Adipocyte (in vitro differentiated cells): ENCODE results near the gene OSBPL5.

Source experiments
- DNase-seq: peaks from one replicate; pipeline ENCODE4 v3.0.0-alpha.2; 2015; ENCODE audit warnings: low read depth
- H3K27me3 ChIP-seq: replicated peaks from 2 replicates; pipeline ENCODE4 v1.7.0; 2013; ENCODE audit warnings: mild to moderate bottlenecking, low read length, moderate library complexity; ENCODE audit not compliant: control insufficient read depth, insufficient read depth
- H3K36me3 ChIP-seq: 2 replicates; pipeline ENCODE4 v1.7.0; 2013; ENCODE audit warnings: low read length, mild to moderate bottlenecking, moderate library complexity; ENCODE audit not compliant: control insufficient read depth, insufficient read depth, severe bottlenecking
- H3K4me1 ChIP-seq: 2 replicates; pipeline ENCODE4 v1.7.0; 2013; ENCODE audit warnings: mild to moderate bottlenecking, low read length, moderate library complexity; ENCODE audit not compliant: control insufficient read depth, insufficient read depth
- H3K4me3 ChIP-seq: 2 replicates; pipeline ENCODE4 v1.7.0; 2013; ENCODE audit warnings: mild to moderate bottlenecking, low read length, moderate library complexity
- H3K9ac ChIP-seq: 2 replicates; pipeline ENCODE4 v1.7.0; 2013; ENCODE audit warnings: mild to moderate bottlenecking, low read length, moderate library complexity
- H3K9me3 ChIP-seq: 2 replicates; pipeline ENCODE4 v1.7.0; 2013; ENCODE audit warnings: mild to moderate bottlenecking, low read length, moderate library complexity; ENCODE audit not compliant: control insufficient read depth

Gene OSBPL5

GRCh38 chr11:3105791-3106735 lies 59.0 kb downstream of the OSBPL5 start:
- no peak for DNase-seq
- no peak overlapping the region for H3K4me3 ChIP-seq
- no peaks in the 10 kb centered on the region for H3K27me3 ChIP-seq
- H3K9ac ChIP-seq, result no peak overlapping the region
- H3K36me3 ChIP-seq, result peaks cover 30% of the 10 kb centered on the region
- no peaks in the 10 kb centered on the region for H3K4me1 ChIP-seq
- H3K9me3 ChIP-seq, result no peaks in the 10 kb centered on the region

GRCh38 chr11:3104961-3105790 lies 59.9 kb downstream of the OSBPL5 start:
- H3K4me3 ChIP-seq, result no peak overlapping the region
- H3K27me3 ChIP-seq, result no peaks in the 10 kb centered on the region
- H3K36me3 ChIP-seq, result peaks cover 30% of the 10 kb centered on the region
- H3K9ac ChIP-seq, result no peak overlapping the region
- no peaks in the 10 kb centered on the region for H3K9me3 ChIP-seq
- H3K4me1 ChIP-seq, result peaks cover 4% of the 10 kb centered on the region
- DNase-seq, result no peak

GRCh38 chr11:3104051-3104714 lies 60.9 kb downstream of the OSBPL5 start:
- no peaks in the 10 kb centered on the region for H3K9me3 ChIP-seq
- H3K36me3 ChIP-seq, result peaks cover 28% of the 10 kb centered on the region
- H3K9ac ChIP-seq, result no peak overlapping the region
- no peak overlapping the region for H3K4me3 ChIP-seq
- DNase-seq, result no peak
- peaks cover 4% of the 10 kb centered on the region for H3K4me1 ChIP-seq
- H3K27me3 ChIP-seq, result no peaks in the 10 kb centered on the region

GRCh38 chr11:3103076-3103475 lies 62.0 kb downstream of the OSBPL5 start:
- H3K36me3 ChIP-seq, result peaks cover 26% of the 10 kb centered on the region
- H3K4me1 ChIP-seq, result peaks cover 4% of the 10 kb centered on the region
- H3K9ac ChIP-seq, result no peak overlapping the region
- no peaks in the 10 kb centered on the region for H3K9me3 ChIP-seq
- no peak for DNase-seq
- no peak overlapping the region for H3K4me3 ChIP-seq
- H3K27me3 ChIP-seq, result no peaks in the 10 kb centered on the region

GRCh38 chr11:3102641-3102921 lies 62.5 kb downstream of the OSBPL5 start:
- H3K4me1 ChIP-seq, result peaks cover 4% of the 10 kb centered on the region
- H3K27me3 ChIP-seq, result no peaks in the 10 kb centered on the region
- no peak overlapping the region for H3K9ac ChIP-seq
- no peak for DNase-seq
- no peaks in the 10 kb centered on the region for H3K9me3 ChIP-seq
- H3K36me3 ChIP-seq, result peaks cover 26% of the 10 kb centered on the region
- no peak overlapping the region for H3K4me3 ChIP-seq

GRCh38 chr11:3101921-3102640 lies 63.0 kb downstream of the OSBPL5 start:
- no peak overlapping the region for H3K4me3 ChIP-seq
- DNase-seq, result no peak
- peaks cover 4% of the 10 kb centered on the region for H3K4me1 ChIP-seq
- no peaks in the 10 kb centered on the region for H3K9me3 ChIP-seq
- no peaks in the 10 kb centered on the region for H3K27me3 ChIP-seq
- no peak overlapping the region for H3K9ac ChIP-seq
- peaks cover 25% of the 10 kb centered on the region for H3K36me3 ChIP-seq

GRCh38 chr11:3099178-3099577 lies 65.9 kb downstream of the OSBPL5 start:
- Histone ChIP-seq H3K9ac (no peak overlapping the region), H3K4me1 (peaks cover 19% of the 10 kb centered on the region), H3K4me3 (no peak overlapping the region), H3K36me3 (peaks cover 20% of the 10 kb centered on the region), H3K27me3 (no peaks in the 10 kb centered on the region), H3K9me3 (no peaks in the 10 kb centered on the region)
- DNase-seq, result no peak

GRCh38 chr11:3096909-3097530 lies 68.1 kb downstream of the OSBPL5 start:
- no peak overlapping the region for H3K4me3 ChIP-seq
- no peaks in the 10 kb centered on the region for H3K27me3 ChIP-seq
- H3K9me3 ChIP-seq, result no peaks in the 10 kb centered on the region
- H3K9ac ChIP-seq, result no peak overlapping the region
- peaks cover 17% of the 10 kb centered on the region for H3K36me3 ChIP-seq
- peaks cover 19% of the 10 kb centered on the region for H3K4me1 ChIP-seq
- DNase-seq, result no peak

GRCh38 chr11:3095712-3096361 lies 69.3 kb downstream of the OSBPL5 start:
- H3K36me3 ChIP-seq, result peaks cover 16% of the 10 kb centered on the region
- no peaks in the 10 kb centered on the region for H3K27me3 ChIP-seq
- DNase-seq, result peak; percentile 81
- H3K4me1 ChIP-seq, result peaks cover 19% of the 10 kb centered on the region
- no peaks in the 10 kb centered on the region for H3K9me3 ChIP-seq
- peak overlapping the region; percentile 6 for H3K4me3 ChIP-seq
- H3K9ac ChIP-seq, result peak overlapping the region; percentile 52

GRCh38 chr11:3094223-3094824 lies 70.8 kb downstream of the OSBPL5 start:
- no peak for DNase-seq
- H3K36me3 ChIP-seq, result peaks cover 20% of the 10 kb centered on the region
- H3K9me3 ChIP-seq, result no peaks in the 10 kb centered on the region
- peak overlapping the region; percentile 32 for H3K9ac ChIP-seq
- H3K4me3 ChIP-seq, result no peak overlapping the region
- H3K4me1 ChIP-seq, result peaks cover 15% of the 10 kb centered on the region
- no peaks in the 10 kb centered on the region for H3K27me3 ChIP-seq
